ENCODE results near the gene SLC34A3. TPM values are rescaled to one million over a fixed set of nuclear protein-coding genes. Genes with fewer than 3 reads are reported as not detected.

The SLC34A3 gene
- total RNA-seq, 4 donors from 2014 or later = not detected

DNA sequence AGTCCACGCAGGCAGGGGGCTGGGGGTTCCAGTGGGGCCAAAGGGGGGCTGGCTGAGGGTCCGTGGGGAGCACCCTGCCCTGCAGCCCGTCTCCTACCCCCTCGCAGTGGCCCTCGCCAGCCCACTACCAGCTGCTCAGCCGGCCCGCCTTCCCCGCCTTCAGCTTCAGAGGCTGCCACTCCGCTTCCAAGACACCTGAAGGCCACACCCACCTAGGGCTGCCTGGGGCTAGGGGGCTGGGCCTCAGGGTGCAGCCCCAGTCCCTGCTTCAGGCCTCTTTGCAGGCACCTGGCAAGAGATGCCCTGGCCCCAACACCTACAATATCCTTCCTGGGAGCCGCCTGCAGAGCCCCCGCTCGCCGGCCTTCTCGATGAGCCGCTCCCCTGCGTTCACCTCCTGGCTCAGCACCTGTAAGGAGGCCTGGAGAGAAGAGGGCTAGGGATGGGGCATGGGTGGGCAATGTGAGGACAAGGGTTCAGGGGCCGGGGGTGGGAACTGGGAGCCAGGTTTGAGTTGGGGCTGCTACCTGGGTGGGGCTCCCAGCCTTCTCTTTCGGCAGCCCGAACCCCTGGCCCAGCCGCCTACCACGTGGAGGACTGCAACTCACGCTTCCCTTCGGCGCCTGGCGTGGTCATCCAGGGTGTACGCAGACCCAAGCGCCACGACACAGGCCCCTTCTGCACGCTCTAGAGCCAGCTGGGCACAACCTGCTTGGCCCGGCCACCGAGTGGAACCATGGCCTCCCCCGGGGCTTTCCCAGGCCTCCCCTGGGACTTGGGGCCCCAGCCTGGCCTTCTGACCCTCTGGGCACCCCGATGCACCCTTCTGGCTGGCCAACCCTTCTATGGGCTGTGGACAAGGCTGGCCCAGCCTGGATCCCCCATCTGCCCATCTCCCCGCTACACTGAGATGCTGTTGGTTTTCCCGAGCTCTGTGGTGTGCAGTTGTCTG, 22.1 kb downstream of the SLC34A3 start:
- Histone ChIP-seq H3K4me3 (no peak overlapping the region), H3K27me3 (no peaks in the 10 kb centered on the region), H3K36me3 (peaks cover 0 to 6% (median 0%) of the 10 kb centered on the region in 4 donors), H3K27ac (no peak overlapping the region), H3K9me3 (no peaks in the 10 kb centered on the region), H3K4me1 (peaks cover 21 to 31% (median 24%) of the 10 kb centered on the region in 4 donors)
- no peak for TF ChIP-seq POLR2A (IDR thresholded peaks at IDR 0.05)
- TF ChIP-seq POLR2AphosphoS5 (IDR thresholded peaks at IDR 0.05) = no peak
- TF ChIP-seq CTCF (IDR thresholded peaks at IDR 0.05) = no peak
- TF ChIP-seq EP300 (IDR thresholded peaks at IDR 0.05; ENCODE audit: low read depth) = no peak
- in situ Hi-C loops (cut with MboI; ENCODE audit: low pct_ligation_motif_present in 1 of 4, low pct_unique_long_range_greater_than_20kb in 1 of 4, low sequenced_read_pairs in 3 of 4) = no loop called here
- intact Hi-C loops (cut with DNase I; ENCODE audit: low total_unique reads) = no loop called here
- no peak for DNase-seq
- 72% methylated on average over 33 of the region's 35 CpGs; no CpG with 5 or more reads in 1 of the 2 donors for WGBS, 2 donors (ENCODE audit: low coverage in 1 of 2)

DNA sequence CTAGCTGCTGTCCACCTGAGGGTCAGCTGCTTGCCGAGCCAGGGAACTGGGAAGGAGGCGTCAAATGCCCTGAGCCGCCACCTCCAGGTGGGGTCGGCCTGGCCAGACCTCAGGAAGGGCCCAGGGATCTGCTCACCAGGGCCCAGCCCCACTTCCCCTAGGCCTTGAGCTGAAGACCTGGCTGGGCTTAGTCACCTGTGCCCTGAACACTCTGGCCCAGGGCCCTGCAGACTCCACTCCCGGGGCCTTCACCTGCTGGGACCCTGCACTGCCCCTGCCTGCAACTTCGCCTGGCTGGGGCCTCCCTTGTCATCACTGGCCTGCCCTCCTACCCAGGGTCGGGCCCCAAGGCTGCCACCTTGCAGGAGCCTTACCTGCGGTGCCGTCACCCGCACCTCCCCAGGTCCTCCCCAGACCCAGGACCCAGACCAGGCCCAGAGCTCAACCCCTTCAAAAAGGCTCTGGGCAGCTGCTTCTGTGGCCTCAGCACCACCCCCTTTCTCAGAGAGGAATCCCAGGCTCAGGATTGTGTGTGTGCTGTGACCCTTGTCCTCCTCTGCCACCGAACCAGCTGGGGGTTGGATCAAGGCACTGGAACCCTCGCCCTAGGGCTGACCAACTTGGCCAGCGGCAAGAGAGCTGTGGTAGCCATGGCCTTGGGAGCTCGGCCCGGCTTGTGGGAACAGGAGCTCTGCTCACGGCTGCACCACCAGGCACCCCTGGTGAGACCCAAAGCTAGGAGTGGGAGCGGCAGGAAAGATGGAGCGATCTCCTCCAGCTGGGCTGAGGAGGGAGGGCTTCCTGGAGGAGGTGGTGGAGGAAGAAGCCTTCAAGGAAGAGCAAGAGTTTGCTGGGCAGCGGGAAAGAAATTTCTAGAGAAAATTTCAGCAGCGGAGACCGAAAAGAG, 23.3 kb downstream of the SLC34A3 start:
- Histone ChIP-seq H3K27ac (peak overlapping the region; percentile 88 to 91 (median 89)), H3K4me3 (peak overlapping the region; percentile 67 to 98 (median 92)), H3K9me3 (no peaks in the 10 kb centered on the region), H3K27me3 (no peaks in the 10 kb centered on the region), H3K36me3 (peaks cover 0 to 6% (median 2%) of the 10 kb centered on the region in 4 donors), H3K4me1 (peaks cover 21 to 31% (median 24%) of the 10 kb centered on the region in 4 donors)
- in situ Hi-C loops (cut with MboI; ENCODE audit: low pct_ligation_motif_present in 1 of 4, low pct_unique_long_range_greater_than_20kb in 1 of 4, low sequenced_read_pairs in 3 of 4) = no loop called here
- TF ChIP-seq EP300 (IDR thresholded peaks at IDR 0.05; ENCODE audit: low read depth) = no peak
- TF ChIP-seq POLR2AphosphoS5 (IDR thresholded peaks at IDR 0.05) = peak in 1 of 3 donors; percentile 24
- intact Hi-C loops (cut with DNase I; ENCODE audit: low total_unique reads) = no loop called here
- DNase-seq = no peak
- 45% methylated on average over 20 of the region's 21 CpGs; no CpG with 5 or more reads in 1 of the 2 donors for WGBS, 2 donors (ENCODE audit: low coverage in 1 of 2)

GRCh38 chr9:137254624-137255447, 24.1 kb downstream of the SLC34A3 start, which contains the start of gene NELFB:
NELFB (plus strand) TSS chr9:137255327.
- peak within 1 kb of the TSS; percentile 90 to 98 (median 96) for H3K4me3 ChIP-seq
- no peaks in the 10 kb centered on the region for H3K27me3 ChIP-seq
- in situ Hi-C loops (cut with MboI; ENCODE audit: low pct_ligation_motif_present in 1 of 4, low pct_unique_long_range_greater_than_20kb in 1 of 4, low sequenced_read_pairs in 3 of 4) = no loop called here
- intact Hi-C loops (cut with DNase I; ENCODE audit: low total_unique reads) = no loop called here
- TF ChIP-seq POLR2A (IDR thresholded peaks at IDR 0.05) = peak; percentile 80
- no peak for TF ChIP-seq EP300 (IDR thresholded peaks at IDR 0.05; ENCODE audit: low read depth)
- TF ChIP-seq POLR2AphosphoS5 (IDR thresholded peaks at IDR 0.05) = peak; percentile 86 to 93 (median 93)
- peak within 1 kb of the TSS; percentile 88 to 91 (median 89) for H3K27ac ChIP-seq
- DNase-seq = peak; percentile 97
- peaks cover 21 to 31% (median 24%) of the 10 kb centered on the region in 4 donors for H3K4me1 ChIP-seq
- H3K9me3 ChIP-seq = no peaks in the 10 kb centered on the region
- 2% methylated on average over 70 of the region's 105 CpGs; no CpG with 5 or more reads in 1 of the 2 donors for WGBS, 2 donors (ENCODE audit: low coverage in 1 of 2)
- peaks cover 0 to 7% (median 3%) of the 10 kb centered on the region in 4 donors for H3K36me3 ChIP-seq

- TF ChIP-seq POLR2AphosphoS5 (IDR thresholded peaks at IDR 0.05) (no peak), POLR2A (IDR thresholded peaks at IDR 0.05) (peak; percentile 6)
- H3K27ac ChIP-seq = peak overlapping the region; percentile 88 to 91 (median 89)
- H3K9me3 ChIP-seq = no peaks in the 10 kb centered on the region
- WGBS, 2 donors (ENCODE audit: low coverage in 1 of 2) = 1% methylated on average over 45 of the region's 51 CpGs; no CpG with 5 or more reads in 1 of the 2 donors
- in situ Hi-C loops (cut with MboI; ENCODE audit: low pct_ligation_motif_present in 1 of 4, low pct_unique_long_range_greater_than_20kb in 1 of 4, low sequenced_read_pairs in 3 of 4) (no loop called here), intact Hi-C loops (cut with DNase I; ENCODE audit: low total_unique reads) (no loop called here)
- H3K27me3 ChIP-seq = no peaks in the 10 kb centered on the region
- H3K4me3 ChIP-seq = peak overlapping the region; percentile 90 to 98 (median 96)
- peaks cover 0 to 7% (median 3%) of the 10 kb centered on the region in 4 donors for H3K36me3 ChIP-seq
- H3K4me1 ChIP-seq = peaks cover 21 to 31% (median 24%) of the 10 kb centered on the region in 4 donors
- DNase-seq = peak; percentile 60
These were observed 24.9 kb downstream of the SLC34A3 start for GRCh38 chr9:137255448-137256114.
